HL-60 (cell line): Measurements from ENCODE around the gene BZW2.

Experiments
- TF ChIP-seq, protein P1 (sequence below): IDR thresholded peaks from one replicate; pipeline ENCODE4 v1.5.1; 2011; ENCODE audit warnings: low read length, control low read depth, inconsistent platforms; ENCODE audit not compliant: insufficient read depth
- TF ChIP-seq, protein P2 (sequence below): IDR thresholded peaks from 2 replicates; pipeline ENCODE4 v1.6.1; 2012; ENCODE audit warnings: low read depth; ENCODE audit not compliant: insufficient replicate concordance

DNA sequence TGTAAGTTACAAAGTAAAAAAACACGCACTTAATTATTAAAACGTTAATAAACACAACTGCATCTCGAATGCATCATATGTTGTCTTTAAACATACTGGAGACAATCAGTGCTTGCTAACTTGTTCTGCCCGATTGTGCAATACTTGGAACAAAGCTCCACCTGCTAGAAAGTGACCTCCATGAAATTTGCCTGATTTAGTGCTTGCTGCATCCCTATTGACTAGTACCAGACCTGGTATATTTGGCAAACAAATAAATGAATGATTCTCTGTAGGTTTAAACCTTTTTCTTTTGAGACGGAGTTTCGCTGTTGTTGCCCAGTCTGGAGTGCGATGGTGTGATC, 6.2 kb downstream of the BZW2 start:
- TF ChIP-seq, protein P1, sequence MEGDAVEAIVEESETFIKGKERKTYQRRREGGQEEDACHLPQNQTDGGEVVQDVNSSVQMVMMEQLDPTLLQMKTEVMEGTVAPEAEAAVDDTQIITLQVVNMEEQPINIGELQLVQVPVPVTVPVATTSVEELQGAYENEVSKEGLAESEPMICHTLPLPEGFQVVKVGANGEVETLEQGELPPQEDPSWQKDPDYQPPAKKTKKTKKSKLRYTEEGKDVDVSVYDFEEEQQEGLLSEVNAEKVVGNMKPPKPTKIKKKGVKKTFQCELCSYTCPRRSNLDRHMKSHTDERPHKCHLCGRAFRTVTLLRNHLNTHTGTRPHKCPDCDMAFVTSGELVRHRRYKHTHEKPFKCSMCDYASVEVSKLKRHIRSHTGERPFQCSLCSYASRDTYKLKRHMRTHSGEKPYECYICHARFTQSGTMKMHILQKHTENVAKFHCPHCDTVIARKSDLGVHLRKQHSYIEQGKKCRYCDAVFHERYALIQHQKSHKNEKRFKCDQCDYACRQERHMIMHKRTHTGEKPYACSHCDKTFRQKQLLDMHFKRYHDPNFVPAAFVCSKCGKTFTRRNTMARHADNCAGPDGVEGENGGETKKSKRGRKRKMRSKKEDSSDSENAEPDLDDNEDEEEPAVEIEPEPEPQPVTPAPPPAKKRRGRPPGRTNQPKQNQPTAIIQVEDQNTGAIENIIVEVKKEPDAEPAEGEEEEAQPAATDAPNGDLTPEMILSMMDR = no peak
- TF ChIP-seq, protein P2, sequence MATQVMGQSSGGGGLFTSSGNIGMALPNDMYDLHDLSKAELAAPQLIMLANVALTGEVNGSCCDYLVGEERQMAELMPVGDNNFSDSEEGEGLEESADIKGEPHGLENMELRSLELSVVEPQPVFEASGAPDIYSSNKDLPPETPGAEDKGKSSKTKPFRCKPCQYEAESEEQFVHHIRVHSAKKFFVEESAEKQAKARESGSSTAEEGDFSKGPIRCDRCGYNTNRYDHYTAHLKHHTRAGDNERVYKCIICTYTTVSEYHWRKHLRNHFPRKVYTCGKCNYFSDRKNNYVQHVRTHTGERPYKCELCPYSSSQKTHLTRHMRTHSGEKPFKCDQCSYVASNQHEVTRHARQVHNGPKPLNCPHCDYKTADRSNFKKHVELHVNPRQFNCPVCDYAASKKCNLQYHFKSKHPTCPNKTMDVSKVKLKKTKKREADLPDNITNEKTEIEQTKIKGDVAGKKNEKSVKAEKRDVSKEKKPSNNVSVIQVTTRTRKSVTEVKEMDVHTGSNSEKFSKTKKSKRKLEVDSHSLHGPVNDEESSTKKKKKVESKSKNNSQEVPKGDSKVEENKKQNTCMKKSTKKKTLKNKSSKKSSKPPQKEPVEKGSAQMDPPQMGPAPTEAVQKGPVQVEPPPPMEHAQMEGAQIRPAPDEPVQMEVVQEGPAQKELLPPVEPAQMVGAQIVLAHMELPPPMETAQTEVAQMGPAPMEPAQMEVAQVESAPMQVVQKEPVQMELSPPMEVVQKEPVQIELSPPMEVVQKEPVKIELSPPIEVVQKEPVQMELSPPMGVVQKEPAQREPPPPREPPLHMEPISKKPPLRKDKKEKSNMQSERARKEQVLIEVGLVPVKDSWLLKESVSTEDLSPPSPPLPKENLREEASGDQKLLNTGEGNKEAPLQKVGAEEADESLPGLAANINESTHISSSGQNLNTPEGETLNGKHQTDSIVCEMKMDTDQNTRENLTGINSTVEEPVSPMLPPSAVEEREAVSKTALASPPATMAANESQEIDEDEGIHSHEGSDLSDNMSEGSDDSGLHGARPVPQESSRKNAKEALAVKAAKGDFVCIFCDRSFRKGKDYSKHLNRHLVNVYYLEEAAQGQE = no peak
